Measurements from ENCODE around the gene ANO10.
"Not testable (repeated sequence)": the region's sequence is repeated elsewhere in the genome, so short reads cannot be mapped to it uniquely, and the experiment has no call there.

Gene ANO10

DNA sequence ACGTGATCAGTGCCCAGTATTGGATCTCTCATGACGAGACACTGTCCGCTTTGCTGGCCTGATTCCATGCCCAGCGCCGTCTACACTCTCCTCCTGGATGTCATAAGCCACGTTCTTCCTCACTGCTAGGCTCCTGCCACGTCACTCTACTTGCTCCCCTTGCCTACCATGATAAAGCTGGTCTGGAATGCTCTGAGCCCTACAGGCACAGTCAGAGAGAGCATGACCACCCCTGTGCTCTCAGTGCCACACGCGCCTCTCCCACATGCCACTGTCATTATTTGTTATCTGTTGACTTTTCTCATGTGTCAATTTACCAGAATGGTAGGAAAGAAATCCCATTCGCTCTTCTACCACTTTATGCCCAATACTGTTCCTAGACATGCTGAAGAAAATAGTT lies 148.6 kb downstream of the ANO10 start:
- no peak for DNase-seq (ENCODE audit: low read depth)

DNA sequence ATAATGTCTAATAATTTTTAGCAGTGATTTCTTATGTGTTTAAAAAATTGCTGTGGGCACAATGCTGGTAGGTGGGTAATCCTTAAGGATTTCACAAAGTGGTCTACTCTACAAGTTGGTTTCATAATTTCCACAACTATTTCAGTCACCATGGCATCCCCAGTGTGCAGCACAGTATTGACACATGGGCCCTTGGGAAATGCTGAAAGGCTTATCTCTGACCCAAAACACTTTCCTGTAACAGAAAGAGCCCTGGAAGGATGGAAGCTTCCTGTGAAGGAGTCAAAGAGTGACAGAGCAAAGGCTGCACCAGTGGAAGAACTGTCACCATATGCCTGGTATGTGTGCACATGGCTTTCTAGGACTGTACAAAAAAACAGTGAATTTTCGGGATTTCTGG lies 153.7 kb downstream of the ANO10 start:
- DNase-seq (ENCODE audit: low read depth) = no peak

DNA sequence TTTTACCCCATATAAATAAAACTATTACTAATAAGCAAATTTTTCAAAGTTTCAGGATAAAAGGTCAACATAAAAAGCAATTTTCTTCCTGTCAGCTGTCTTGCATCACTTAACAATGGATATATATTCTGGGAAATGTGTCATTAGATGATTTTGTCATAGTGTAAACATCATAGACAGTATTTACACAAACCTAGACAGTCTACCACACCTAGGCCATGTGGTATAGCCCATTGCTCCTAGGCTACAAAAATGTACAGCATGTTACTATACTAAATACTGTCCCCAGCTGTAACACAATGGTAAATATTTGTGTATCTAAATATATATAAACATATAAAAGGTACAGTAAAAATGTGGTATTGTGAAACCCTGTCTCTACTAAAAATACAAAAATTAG lies 156.7 kb downstream of the ANO10 start:
- DNase-seq (ENCODE audit: low read depth) = no peak

DNA sequence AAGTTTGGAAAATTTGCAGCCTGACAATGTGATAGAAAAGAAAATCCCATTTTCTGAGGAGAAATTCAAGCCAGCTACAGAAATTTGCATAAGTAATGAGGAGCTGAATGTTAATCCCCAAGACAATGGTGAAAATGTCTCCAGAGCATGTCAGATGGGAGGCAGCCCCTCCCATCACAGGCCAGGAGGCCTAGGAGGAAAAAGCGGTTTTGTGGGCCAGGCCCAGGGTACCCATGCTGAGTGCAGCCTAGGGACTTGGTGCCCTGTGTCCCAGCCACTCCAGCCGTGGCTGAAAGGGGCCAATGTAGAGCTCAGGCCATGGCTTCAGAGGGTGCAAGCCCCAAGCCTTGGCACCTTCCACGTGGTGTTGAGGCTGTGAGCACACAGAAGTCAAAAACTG lies 159.2 kb downstream of the ANO10 start:
- not testable (repeated sequence) for DNase-seq (ENCODE audit: low read depth)

DNA sequence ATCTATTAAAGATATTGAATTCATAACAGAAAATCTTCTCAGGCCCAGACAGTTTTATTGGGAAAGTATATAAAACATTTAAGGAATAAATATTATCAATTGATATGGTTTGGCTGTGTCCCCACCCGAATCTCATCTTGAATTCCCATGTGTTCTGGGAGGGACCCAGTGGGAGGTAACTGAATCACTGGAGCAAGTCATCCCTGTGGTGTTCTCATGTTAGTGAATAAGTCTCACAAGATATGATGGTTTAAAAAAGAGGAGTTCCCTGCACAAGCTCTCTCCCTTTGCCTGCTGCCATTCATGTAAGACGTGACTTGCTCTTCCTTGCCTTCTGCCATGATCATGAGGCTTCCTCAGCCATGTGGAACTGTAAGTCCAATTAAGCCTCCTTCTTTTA lies 160.5 kb downstream of the ANO10 start:
- no peak for DNase-seq (ENCODE audit: low read depth)

DNA sequence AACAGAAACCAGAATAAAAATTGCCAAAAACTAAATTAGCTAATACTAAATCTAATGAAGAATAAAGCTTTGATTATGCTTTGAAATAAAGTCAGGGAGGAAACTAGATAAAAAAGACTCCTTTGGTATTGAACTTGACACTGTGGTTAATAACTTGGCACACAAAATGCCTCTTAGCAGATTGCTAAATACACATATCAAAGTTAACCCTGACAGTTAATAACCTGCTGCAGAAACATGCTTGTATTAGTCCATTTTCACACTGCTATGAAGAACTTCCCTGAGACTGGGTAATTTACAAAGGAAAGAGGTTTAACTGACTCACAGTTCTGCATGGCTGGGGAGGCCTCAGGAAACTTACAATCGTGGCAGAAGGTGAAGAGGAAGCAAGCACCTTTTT lies 164.8 kb downstream of the ANO10 start:
- not testable (repeated sequence) for DNase-seq (ENCODE audit: low read depth)

DNA sequence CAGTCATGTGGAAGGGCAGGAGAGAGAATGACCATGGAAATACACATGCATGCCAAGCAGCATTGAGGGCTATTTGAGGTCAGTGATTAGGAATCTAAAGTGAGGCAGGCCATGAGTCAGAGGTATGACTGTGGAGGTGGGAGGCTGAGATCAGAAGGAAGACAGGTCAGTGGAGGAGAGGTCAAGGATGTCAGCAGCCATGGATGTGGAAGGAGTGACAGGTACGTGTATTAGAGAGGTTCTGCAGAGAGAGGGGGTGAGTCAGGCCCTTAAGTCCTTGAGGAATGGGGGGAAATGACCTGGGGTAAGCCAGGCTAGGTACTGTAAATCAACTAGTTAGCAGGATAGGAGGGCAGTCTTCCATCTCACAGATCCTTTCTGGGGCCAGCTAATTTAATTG lies 166.6 kb downstream of the ANO10 start:
- no peak for DNase-seq (ENCODE audit: low read depth)

DNA sequence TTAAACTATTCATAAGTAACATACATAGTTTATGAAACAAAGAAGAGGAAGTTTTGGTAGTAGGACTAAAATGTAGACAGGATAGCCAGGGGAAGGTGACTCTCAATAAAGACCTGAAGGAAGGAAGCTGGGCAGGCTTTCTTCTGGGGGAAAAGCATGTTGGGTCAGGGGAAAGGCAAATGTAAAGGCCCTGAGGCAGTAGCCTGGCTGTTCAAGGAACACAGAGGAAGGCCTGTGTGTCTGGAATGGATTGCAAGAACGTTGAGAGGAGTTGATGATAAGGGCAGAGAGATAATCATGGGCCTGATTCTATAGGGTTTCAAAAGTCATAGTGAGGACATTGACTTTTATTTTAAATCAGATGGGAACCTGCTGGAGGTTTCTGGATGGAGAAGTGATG lies 167.8 kb downstream of the ANO10 start:
- no peak for DNase-seq (ENCODE audit: low read depth)

DNA sequence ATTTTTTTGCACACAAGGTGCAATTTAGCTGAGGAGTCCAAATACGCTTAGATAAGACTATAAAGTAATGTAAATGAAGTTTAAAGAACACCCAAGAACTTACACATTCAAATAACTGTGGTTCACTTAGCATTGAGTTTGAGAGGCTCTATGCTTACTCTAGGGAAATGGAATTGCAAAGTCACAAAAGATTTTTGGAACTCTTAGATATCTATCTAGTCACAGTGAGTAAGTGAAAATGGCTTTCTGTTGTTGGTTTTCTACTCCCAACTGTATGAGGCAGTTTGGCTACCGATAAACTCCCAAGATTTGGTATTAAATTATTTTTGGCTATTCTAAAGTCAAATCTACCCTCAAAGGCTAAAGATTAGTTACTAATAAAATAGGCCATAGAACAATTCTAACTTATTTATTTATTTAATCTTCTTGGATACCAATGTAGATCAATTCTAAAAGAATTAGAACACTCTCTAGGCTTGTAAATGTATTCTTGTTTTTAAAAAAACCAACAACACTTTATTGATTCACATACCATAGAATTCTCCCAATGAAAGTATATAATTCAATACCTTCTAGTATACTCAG lies 170.0 kb downstream of the ANO10 start:
- no peak for DNase-seq (ENCODE audit: low read depth)

DNA sequence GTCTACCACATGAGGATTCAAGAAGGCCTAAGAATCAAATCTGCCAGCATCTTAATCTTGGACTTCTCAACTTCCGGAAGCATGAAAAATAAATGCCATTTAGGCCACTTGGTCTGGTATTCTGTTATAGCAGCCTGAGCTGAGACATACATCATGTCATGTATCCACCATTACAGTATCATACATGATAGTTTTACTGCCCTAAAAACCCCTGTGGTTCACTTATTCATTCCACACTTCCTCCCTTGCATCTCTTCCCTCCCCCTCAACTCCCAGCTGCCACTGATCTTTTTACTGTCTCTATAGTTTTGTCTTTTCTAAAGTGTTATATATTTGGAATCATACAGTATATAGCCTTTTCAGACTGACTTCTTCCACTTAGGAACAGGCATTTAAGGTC lies 173.7 kb downstream of the ANO10 start:
- DNase-seq (ENCODE audit: low read depth) = no peak

DNA sequence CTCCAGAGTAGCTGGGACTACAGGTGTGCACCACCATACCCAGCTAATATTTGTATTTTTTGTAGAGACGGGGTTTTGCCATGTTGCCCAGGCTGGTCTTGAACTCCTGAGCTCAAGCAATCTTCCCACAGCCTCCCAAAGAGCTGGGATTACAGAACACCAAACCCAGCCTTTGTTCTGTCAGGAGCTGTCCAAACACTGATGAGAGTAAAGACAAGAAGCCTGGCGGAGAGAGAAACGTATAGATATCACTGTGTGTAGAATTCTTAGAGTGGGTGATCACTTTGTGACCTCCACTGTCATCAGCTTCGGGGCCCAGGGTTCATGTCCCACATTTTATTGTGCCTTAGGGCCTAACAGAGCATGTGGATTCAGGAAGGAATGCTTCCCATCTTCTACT lies 176.0 kb downstream of the ANO10 start:
- DNase-seq (ENCODE audit: low read depth) = no peak

DNA sequence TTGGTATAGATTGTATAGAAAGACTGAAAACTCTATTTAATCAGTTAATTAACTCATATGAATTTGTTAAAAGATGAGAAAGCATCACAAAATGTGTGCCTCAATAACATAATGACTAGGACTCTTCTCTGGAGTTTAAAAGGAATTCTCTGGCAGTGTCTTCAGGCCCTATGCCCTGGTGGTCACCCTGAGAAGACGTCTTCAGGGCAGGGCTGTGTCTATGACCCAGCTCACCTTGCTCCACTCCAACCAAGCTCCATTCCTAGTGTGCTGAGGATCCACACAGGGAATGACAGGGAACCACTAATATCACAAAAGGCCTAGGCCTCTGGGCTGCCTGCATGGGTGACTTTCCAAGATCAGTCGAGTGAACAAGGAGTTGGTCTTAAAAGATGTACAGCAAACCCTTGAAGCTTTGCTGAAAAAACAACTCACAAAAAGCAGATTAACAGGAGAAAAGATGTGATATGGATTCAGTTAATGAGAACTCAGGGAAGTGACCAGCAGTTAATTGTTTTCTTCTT lies 178.9 kb downstream of the ANO10 start:
- no peak for DNase-seq (ENCODE audit: low read depth)

DNA sequence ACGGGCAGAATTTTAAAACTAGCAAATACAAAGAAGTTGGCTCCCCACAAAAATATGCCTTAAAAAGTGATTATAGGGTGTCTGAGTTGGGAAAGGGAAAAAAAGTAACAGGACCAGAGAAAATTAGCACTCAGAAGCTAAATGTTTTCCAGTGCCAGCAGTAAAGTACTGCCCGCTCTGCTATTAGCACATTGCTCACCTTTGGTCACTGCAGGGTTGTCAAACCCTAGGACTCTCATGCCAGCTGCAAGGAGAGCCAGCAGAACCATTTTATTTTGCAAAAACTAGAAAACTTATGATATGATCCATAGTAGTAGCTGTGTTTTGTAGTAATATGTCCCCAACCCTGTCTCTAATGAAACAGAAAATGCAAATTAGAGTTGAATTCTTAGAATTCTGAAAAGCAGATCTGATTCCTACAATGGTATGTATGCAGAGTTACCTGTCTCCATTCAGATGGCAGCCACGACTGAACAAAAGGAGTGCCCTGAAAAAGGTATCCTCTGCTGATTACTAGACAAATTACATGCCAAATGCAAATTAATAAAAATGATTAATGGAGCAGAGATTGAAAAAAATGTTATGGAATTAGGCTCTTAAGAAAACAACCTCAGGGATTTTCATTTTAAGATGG lies 185.2 kb downstream of the ANO10 start:
- DNase-seq (ENCODE audit: low read depth) = no peak

DNA sequence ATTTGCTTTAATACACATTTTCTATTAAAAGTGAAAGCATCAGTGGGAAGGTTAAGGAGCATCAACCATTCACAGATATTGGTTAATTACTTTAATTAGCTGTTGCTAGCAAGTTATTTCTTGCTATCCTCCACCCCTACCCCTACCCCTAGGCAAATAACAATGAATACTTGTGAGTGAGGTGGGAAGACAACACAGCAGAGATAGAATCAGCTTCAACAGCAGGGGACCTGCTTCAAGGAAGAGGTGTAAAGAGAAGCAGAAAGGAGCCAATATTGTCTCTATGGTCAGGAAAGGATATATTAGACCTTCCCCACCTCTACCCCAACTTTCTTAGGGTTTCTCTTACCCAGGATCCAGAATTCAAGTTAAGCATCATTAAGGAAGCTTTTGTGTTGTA lies 186.1 kb downstream of the ANO10 start:
- DNase-seq (ENCODE audit: low read depth) = no peak

DNA sequence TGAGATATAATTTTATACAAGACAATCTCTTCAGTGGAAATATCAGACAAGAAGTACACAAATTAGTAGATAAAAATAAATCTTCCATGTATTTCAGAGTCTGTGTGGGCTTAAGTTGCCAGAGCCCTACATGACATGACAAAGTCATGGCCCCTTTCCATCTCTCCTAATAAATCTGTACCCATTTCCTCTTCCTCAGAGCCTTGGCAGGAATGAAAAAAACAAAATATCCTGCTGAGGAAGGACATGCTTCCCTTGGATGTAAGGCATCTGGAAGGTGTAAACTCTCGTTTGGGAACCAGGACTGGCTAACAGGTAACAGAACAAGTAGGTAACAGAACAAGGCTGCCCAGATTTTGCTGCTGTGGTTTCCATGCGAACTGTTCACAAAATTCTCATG lies 187.4 kb downstream of the ANO10 start:
- no peak for DNase-seq (ENCODE audit: low read depth)

DNA sequence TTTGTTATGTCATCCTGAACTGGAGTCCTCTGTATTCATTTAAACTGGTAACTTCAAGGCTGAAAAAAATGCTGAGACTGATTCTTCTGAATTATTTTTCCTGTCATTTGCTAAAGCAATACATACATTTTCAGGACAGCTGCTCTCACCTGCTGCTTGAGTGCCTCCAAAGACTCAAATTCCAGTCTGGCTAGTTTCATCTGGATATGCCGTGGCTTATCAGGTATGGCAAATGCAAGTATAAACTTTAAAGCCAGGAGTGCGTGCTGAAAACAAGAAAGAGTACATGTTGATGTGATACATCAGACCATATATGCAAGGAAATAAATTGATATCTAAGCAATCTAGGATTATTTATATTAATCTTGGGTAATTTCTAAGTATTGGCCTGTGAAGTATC lies 189.3 kb downstream of the ANO10 start:
- DNase-seq (ENCODE audit: low read depth) = no peak

DNA sequence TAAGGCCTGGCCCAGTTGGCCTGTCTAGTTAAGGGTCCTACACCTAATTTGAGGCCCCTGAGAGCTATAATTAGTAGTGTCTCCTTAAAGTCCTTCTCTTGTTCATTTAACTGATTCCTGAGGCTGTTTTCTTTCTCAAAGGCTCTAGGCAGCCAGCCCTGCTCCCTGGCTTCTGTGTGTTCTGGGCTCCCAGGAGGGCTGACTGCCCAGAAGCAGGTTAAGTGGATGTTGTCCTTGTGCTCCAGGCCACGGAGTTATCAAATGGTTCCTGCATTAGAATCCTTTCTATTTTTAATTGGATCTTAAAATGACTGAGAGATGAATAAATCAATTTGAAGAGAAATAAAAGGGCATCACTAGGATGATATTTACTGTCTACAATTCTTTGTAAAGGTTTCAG lies 195.4 kb downstream of the ANO10 start:
- no peak for DNase-seq (ENCODE audit: low read depth)

DNA sequence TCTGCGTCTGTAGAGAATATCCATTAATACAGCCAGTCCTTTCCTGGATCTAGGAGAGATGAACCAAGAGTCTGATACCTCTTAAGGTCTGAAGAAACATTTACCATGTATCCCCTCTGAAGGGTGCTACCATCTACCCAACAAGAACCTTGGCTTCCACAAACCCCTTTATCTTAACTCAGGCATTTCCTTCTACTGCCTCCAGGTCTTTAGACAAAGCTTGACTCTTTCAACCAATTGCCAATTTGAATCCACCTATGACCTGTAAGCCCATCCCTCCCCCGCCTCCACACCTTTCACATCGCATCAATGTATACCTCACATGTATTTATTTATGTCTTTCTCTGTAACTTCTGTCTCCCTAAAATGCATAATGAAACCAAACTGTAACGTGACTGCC lies 196.0 kb downstream of the ANO10 start:
- DNase-seq (ENCODE audit: low read depth) = no peak

DNA sequence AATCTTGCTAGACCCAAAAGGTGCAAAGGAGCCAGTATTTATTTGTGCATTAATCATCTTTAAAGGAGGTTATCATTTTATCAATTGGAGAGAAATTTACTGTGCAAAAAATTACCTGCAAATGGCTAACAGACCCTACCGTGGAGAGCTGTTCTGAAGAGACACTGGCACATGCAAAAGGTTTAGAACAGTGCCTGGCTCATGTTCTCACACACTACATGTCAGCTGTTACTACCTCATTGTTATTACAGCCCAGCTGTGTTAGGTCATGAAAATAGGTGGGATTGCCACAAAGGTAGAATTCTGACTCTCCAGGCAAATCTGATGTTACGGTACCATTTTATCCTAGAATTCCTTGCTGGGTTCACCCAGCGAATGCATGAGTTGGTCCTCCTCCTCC lies 198.2 kb downstream of the ANO10 start:
- DNase-seq (ENCODE audit: low read depth) = no peak

DNA sequence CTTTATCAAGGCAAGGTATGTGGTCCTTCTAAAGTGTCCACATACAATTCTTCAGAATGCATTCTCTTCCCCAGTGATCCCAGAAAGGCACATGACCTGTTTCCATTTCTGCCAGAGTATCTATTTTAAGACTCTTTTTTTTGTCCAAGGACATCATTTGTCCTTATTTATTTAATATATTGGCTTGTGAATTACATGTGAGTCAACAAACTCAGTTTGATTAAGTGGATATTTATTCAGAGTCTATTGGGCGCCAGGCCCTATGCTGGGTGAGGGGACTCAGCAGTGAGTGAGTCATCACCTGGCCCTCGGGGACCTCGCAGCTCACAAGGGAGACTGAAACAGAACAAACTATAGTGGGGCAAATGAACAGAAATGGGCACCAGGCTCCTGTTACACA lies 198.7 kb downstream of the ANO10 start:
- DNase-seq (ENCODE audit: low read depth) = no peak

DNA sequence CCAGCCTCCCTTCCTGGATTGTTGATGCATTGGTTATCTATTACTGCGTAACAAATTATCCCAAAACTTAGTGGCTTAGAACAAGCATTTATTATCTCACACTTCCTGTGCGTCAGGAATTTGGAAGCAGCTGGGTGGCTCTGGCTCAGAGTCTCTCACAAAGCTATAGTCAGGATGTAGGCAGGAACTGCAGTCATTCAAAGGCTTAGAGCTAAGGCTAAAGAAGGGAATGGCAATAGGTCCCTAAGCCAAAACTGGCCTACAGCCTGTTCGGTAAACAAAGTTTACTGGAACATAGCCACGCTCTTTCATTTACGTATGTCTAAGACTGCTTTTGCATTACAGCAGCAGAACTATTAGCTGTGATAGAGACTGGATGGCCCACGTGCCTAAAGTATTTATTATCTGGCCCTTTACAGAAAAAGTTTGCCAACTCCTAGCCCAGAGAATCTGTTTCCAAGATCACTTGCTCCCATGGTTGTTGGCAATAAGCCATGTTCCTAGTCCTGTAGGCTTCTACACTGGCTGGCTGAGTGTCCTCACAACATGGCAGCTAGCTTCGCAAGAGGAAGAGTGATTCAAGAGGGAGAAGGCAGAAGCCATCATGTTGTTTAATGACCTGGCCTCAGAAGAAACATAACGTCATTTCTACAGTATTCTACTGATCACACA lies 203.1 kb downstream of the ANO10 start:
- DNase-seq (ENCODE audit: low read depth) = no peak

DNA sequence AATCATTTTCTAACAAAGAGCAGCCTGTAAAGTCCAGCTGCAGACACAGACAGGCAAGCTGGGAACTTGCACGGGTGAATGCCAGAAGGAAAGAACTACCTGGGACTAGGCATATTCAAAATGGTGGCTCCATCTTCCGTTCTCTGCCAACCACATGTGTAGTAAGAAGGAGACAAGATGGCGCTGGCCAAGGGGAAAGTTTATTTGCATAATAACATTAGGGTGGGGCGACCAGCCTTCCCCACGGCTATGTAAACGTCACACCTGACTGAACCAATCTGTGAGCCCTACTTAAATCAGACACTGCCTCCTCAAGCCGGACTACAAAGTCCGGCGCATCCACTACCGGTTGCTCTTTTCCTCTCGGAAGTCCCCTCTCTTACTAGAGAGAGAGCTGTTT lies 204.7 kb downstream of the ANO10 start:
- no peak for DNase-seq (ENCODE audit: low read depth)

DNA sequence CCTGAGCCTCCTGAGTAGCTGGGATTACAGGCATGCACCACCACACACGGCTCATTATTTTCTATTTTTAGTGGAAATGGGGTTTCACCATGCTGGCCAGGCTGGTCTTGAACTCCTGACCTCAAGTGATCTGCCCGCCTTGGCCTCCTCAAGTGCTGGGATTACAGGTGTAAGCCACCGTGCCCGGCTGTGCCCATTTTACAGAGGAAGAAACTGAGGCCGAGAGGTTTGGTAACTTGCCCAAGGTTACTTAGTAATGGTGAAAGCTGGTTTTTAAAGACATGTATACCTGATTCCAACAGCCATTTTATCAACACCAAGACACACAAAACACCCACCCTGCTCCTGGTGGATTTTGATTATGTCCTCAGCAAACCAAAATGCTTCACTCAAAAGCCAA lies 206.7 kb downstream of the ANO10 start:
- DNase-seq (ENCODE audit: low read depth) = no peak
